ENCODE measurements around the gene POU2F3.

Gene POU2F3

GRCh38 chr11:120304526-120304925 lies 64.6 kb downstream of the POU2F3 start:
- no peak for FAIRE-seq
- no peak for DNase-seq (ENCODE audit: extremely low spot score, insufficient read length, low read depth)

- FAIRE-seq (no peak), DNase-seq (ENCODE audit: extremely low spot score, insufficient read length, low read depth) (no peak)
These were observed 65.3 kb downstream of the POU2F3 start for GRCh38 chr11:120305286-120305685.

- no peak for DNase-seq (ENCODE audit: extremely low spot score, insufficient read length, low read depth)
- FAIRE-seq, result no peak
These were observed 66.7 kb downstream of the POU2F3 start for GRCh38 chr11:120306519-120307242.

- DNase-seq (ENCODE audit: extremely low spot score, insufficient read length, low read depth) (no peak), FAIRE-seq (no peak)
These were observed 67.5 kb downstream of the POU2F3 start for GRCh38 chr11:120307476-120307875.

- FAIRE-seq, result no peak
- no peak for DNase-seq (ENCODE audit: extremely low spot score, insufficient read length, low read depth)
These were observed 68.1 kb downstream of the POU2F3 start for GRCh38 chr11:120308081-120308480.

GRCh38 chr11:120310870-120311269 lies 70.9 kb downstream of the POU2F3 start:
- FAIRE-seq, result no peak

GRCh38 chr11:120314861-120315260 lies 74.9 kb downstream of the POU2F3 start:
- DNase-seq (ENCODE audit: extremely low spot score, insufficient read length, low read depth) (no peak), FAIRE-seq (no peak)

More at GRCh38 chr11:120310870-120311269, 70.9 kb downstream of the POU2F3 start:
- no peak for DNase-seq (ENCODE audit: extremely low spot score, insufficient read length, low read depth)

GRCh38 chr11:120316880-120317688 lies 77.1 kb downstream of the POU2F3 start:
- FAIRE-seq (no peak), DNase-seq (ENCODE audit: extremely low spot score, insufficient read length, low read depth) (no peak)

- DNase-seq (ENCODE audit: extremely low spot score, insufficient read length, low read depth), result no peak
- FAIRE-seq, result no peak
These were observed 77.9 kb downstream of the POU2F3 start for GRCh38 chr11:120317689-120318480.

GRCh38 chr11:120318906-120319305 lies 79.0 kb downstream of the POU2F3 start:
- no peak for FAIRE-seq
- DNase-seq (ENCODE audit: extremely low spot score, insufficient read length, low read depth), result no peak

- no peak for FAIRE-seq
- no peak for DNase-seq (ENCODE audit: extremely low spot score, insufficient read length, low read depth)
These were observed 85.2 kb downstream of the POU2F3 start, which contains the start of gene TLCD5 for GRCh38 chr11:120324932-120325810. TSS of gene TLCD5 (plus strand) at chr11:120325299. CDS start at chr11:120327442, 2,143 bp downstream.

GRCh38 chr11:120326228-120326627 lies 86.3 kb downstream of the POU2F3 start:
- FAIRE-seq (no peak), DNase-seq (ENCODE audit: extremely low spot score, insufficient read length, low read depth) (no peak)

- DNase-seq (ENCODE audit: extremely low spot score, insufficient read length, low read depth), result no peak
These were observed 86.9 kb downstream of the POU2F3 start for GRCh38 chr11:120326845-120327281.

GRCh38 chr11:120327311-120327710 lies 87.4 kb downstream of the POU2F3 start:
- no peak for FAIRE-seq
- no peak for DNase-seq (ENCODE audit: extremely low spot score, insufficient read length, low read depth)

More at GRCh38 chr11:120326845-120327281, 86.9 kb downstream of the POU2F3 start:
- no peak for FAIRE-seq

- DNase-seq (ENCODE audit: extremely low spot score, insufficient read length, low read depth) (no peak), FAIRE-seq (no peak)
These were observed 89.6 kb downstream of the POU2F3 start for GRCh38 chr11:120329556-120329955.

GRCh38 chr11:120330045-120330444 lies 90.1 kb downstream of the POU2F3 start:
- FAIRE-seq (no peak), DNase-seq (ENCODE audit: extremely low spot score, insufficient read length, low read depth) (no peak)

- DNase-seq (ENCODE audit: extremely low spot score, insufficient read length, low read depth) (no peak), FAIRE-seq (no peak)
These were observed 91.5 kb downstream of the POU2F3 start for GRCh38 chr11:120331301-120331996.

GRCh38 chr11:120332822-120333716 lies 93.1 kb downstream of the POU2F3 start:
- FAIRE-seq, result no peak

More at GRCh38 chr11:120332822-120333716, 93.1 kb downstream of the POU2F3 start:
- DNase-seq (ENCODE audit: extremely low spot score, insufficient read length, low read depth), result no peak

All from GM18507 (cell line).